IPS-18a (cell line): ENCODE data around the gene BUD31.
"Not testable (repeated sequence)": the region's sequence is repeated elsewhere in the genome, so short reads cannot be mapped to it uniquely, and the experiment has no call there.

Experiments
- H3K27ac ChIP-seq: one replicate; pipeline ENCODE4 v1.5.1; 2013; ENCODE audit warnings: low read length
- H3K27me3 ChIP-seq: one replicate; pipeline ENCODE4 v1.6.1; 2013; ENCODE audit warnings: mild to moderate bottlenecking, low read length; ENCODE audit not compliant: control insufficient read depth, insufficient read depth
- H3K36me3 ChIP-seq: one replicate; pipeline ENCODE4 v1.6.1; 2013; ENCODE audit warnings: low read depth, low read length; ENCODE audit not compliant: control insufficient read depth
- H3K4me1 ChIP-seq: one replicate; pipeline ENCODE4 v1.6.1; 2013; ENCODE audit warnings: low read depth, low read length; ENCODE audit not compliant: control insufficient read depth
- H3K4me3 ChIP-seq: one replicate; pipeline ENCODE4 v1.5.1; 2013; ENCODE audit warnings: low read length
- H3K9ac ChIP-seq: one replicate; pipeline ENCODE4 v1.6.1; 2013; ENCODE audit warnings: mild to moderate bottlenecking, low read length, moderate library complexity
- H3K9me3 ChIP-seq: one replicate; pipeline ENCODE4 v1.6.1; 2013; ENCODE audit warnings: low read depth, low read length; ENCODE audit not compliant: control insufficient read depth

The BUD31 gene

DNA sequence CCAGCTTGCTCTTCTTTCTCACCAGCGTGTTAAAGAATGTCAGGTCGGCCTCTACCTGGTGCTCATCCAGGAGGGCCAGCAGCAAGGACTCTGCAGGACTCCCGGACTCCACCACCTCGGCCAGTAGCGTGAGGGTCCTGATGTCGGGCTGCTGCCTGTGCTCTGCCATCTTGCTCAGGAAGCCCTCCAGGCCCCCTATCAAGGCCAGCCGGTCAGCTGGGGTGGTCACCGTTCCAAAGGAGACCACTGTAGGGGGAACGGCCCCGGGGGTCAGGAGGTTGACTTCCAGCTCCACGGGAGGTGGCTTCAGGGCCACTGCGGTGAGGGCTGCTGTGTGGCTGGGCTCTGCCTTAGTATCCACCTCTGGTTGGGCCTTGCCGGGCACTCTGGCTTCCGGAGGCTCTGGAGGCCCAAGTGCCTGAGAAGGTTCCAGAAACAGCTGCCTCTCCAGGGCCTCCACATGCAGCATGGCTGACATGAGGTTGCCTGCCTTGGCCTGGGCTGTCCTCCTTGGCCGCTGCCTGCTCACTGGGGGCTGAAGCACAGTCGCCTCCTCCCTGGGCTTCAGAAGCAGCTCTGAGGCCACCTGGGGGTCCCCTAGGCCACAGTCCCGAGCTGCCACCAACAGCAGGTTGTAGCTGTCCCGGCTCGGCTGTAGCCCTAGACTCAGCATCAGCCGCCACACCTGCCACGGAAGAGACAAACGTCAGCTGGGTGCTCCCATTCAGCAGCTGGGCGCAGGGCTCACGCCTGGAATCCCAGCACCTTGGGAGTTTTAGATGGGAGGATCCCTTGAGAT, 16.4 kb downstream of the BUD31 start:
- H3K4me3 ChIP-seq, result no peak overlapping the region
- H3K27ac ChIP-seq, result no peak overlapping the region
- H3K27me3 ChIP-seq, result no peaks in the 10 kb centered on the region
- H3K4me1 ChIP-seq, result no peaks in the 10 kb centered on the region
- peaks cover 60% of the 10 kb centered on the region for H3K36me3 ChIP-seq
- no peak overlapping the region for H3K9ac ChIP-seq
- H3K9me3 ChIP-seq, result no peaks in the 10 kb centered on the region

DNA sequence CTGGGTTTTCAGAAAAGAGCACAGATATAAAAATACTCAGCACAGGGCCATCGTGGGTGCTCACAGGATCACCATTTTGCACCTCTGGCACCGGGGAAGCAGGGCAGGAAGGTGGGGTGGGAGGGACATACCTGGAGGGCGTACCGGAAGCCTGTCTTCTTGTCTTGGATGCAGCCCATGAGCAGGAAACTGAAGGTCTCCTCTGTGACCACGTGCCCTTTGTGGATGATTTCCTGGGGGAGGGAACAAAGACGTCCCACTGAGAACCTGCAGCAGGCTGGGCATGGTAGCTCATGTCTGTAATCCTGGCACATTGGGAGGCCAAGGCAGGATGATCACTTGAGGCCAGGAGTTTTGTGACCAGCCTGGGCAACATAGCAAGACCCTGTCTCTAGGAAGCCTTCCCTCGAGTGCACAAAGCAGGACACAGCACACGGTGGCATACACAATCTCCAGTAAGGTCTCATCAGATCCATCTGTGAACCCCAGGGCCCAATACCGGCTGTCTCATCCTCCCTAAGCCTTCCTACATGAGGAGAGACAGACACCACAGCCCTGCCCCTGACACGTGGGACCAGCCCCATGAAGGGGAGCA, 20.3 kb downstream of the BUD31 start:
- Histone ChIP-seq H3K27ac (no peak overlapping the region), H3K27me3 (no peaks in the 10 kb centered on the region), H3K9ac (no peak overlapping the region), H3K4me1 (no peaks in the 10 kb centered on the region), H3K4me3 (no peak overlapping the region), H3K36me3 (peaks cover 57% of the 10 kb centered on the region), H3K9me3 (no peaks in the 10 kb centered on the region)

DNA sequence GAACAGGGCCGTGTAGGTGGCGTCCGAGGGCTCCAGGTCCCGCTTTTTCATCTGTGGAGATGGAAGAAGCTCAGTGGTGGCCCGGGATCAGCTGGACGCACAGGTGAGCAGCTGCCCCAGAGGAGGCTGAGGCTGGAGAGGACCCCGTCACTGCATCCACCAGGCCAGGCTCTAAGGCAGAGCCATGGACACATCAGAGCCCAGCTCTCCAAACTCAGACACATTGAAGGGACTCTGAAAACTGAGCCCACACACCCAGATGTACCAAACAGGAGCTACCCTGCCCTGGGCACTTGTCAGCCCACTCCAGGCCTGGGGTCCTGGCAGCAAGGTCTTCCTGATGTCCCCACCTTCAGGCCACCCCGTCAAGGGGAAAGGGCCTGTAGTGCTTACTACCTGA, 21.0 kb downstream of the BUD31 start:
- no peak overlapping the region for H3K27ac ChIP-seq
- peaks cover 57% of the 10 kb centered on the region for H3K36me3 ChIP-seq
- no peaks in the 10 kb centered on the region for H3K4me1 ChIP-seq
- H3K27me3 ChIP-seq, result no peaks in the 10 kb centered on the region
- H3K4me3 ChIP-seq, result no peak overlapping the region
- H3K9ac ChIP-seq, result no peak overlapping the region
- no peaks in the 10 kb centered on the region for H3K9me3 ChIP-seq

DNA sequence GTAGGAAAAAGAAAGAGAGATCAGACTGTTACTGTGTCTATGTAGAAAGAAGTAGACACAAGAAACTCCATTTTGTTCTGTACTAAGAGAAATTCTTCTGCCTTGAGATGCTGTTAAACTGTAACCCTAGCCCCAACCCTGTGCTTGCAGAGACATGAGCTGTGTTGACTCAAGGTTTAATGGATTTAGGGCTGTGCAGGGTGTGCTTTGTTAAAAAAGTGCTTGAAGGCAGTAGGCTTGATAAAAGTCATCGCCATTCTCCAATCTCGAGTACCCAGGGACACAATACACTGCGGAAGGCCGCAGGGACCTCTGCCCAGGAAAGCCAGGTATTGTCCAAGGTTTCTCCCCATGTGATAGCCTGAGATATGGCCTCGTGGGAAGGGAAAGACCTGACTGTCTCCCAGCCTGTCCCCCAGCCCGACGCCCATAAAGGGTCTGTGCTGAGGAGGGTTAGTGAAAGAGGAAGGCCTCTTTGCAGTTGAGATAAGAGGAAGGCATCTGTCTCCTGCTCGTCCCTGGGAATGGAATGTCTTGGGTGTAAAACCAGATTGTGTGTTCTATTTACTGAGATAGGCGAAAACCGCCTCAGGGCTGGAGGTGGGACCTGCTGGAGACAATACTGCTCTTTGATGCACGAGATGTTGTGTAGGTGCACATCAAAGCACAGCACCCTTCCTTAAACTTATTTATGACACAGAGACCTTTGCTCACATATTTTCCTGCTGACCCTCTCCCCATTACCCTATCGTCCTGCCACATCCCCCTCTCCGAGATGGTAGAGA, 23.2 kb downstream of the BUD31 start:
- peaks cover 56% of the 10 kb centered on the region for H3K36me3 ChIP-seq
- not testable (repeated sequence) for H3K27ac ChIP-seq, H3K9ac ChIP-seq

DNA sequence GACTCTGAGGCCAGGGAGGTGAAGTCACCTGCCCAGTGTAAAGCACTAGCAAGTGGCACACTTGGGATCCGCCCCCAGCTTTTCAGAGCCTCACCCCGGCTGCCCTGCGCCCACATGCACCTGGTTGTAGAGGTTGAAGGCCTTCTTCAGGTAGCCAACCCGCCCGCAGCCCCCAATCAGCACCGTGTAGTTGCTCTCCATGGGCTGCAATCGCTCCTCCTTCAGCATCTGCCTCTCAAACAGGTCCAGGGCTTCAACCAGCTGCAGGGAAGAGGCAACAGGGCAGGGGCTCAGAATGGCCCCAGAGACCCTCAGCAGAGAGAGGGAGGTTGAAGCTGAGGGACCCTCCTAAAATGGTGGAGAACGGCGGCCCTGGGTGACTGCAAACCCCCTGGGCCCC, 24.4 kb downstream of the BUD31 start:
- Histone ChIP-seq H3K36me3 (peaks cover 56% of the 10 kb centered on the region), H3K9me3 (no peaks in the 10 kb centered on the region), H3K9ac (no peak overlapping the region), H3K4me3 (no peak overlapping the region), H3K27me3 (no peaks in the 10 kb centered on the region), H3K27ac (no peak overlapping the region), H3K4me1 (peaks cover 4% of the 10 kb centered on the region)

More for the DNA sequence above, 23.2 kb downstream of the BUD31 start:
- not testable (repeated sequence) for H3K27me3 ChIP-seq, H3K4me1 ChIP-seq, H3K9me3 ChIP-seq, H3K4me3 ChIP-seq

DNA sequence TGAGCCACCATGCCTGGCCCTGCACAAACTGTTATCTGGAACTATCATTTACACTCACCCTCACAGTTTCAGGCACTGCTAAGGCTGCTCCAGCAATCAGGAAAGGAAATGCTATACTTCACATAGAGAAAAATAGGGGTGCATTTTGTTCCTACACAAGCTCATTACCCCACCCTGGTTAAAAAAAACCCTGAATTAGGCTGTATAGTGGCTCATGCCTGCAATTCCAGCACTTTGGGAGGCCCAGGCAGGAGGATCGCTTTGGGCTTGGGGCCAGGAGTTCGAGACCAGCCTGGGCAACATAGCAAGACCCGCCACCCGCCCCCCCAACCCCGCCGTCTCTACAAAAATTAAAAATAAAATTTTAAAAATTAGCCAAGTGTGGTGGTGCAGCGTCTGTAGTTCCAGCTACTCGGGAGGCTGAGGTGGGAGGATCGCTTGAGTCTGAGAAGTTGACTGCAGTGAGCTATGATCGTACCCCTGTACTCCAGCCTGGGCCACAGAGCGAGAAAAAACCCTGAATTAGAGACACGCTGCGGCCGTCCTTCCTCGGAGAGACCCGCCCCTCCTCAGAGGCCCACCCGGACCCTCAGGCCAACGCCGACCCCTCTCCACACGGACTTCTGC, 29.3 kb downstream of the BUD31 start:
- no peaks in the 10 kb centered on the region for H3K9me3 ChIP-seq
- no peak overlapping the region for H3K27ac ChIP-seq
- H3K27me3 ChIP-seq, result no peaks in the 10 kb centered on the region
- peaks cover 31% of the 10 kb centered on the region for H3K36me3 ChIP-seq
- peak overlapping the region; percentile 92 for H3K4me3 ChIP-seq
- H3K4me1 ChIP-seq, result peaks cover 8% of the 10 kb centered on the region
- H3K9ac ChIP-seq, result peak overlapping the region; percentile 89

DNA sequence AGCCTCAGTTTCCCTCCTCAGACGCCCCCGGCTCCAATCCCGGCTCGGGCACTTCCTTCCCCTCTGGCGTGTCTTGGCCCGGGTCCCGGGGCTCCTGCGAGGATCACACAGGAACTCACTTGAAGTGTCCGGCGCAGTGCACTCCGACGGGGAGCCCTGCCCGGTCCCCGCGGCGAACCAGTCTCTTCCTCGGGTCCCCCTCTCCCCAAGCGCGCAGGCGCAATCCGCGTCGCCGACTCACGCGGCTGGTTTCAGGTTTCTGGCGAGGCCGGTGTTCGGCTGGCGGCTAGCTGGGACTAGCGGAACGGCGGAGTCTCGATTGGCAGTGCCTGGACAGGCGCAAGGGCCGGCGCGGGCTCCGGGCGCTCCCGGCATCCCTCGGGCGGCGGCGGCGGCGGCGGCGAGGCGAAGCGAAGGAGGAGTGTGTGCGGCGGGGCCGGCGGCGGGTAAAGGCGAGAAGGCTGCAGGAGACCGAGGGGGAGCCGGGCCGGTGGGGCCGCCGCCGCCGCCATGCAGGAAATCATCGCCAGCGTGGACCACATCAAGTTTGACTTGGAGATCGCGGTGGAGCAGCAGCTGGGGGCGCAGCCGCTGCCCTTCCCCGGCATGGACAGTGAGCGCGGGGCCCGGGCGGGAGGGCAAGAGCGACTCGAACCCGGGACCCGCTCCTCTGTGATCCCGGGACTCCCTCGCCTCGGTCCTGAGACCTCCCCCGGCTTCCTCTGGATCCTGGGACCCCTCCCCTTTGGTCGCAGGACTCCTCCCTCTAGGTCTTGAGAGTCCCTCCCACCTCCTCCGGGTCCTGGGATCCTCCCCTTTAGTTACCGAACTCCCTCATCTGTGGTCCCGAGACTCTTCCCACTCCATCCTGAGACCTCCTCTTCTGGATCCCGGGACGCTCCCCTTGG, 30.1 kb downstream of the BUD31 start, which contains the start of the genes CPSF4 and PTCD1:
TSS of gene CPSF4 (plus strand) at position 371 of the 908 bp plus-strand sequence. CDS start at position 511, 140 bp downstream.
TSS of gene PTCD1 (minus strand) at position 226 of the 908 bp plus-strand sequence. CDS start 3,556 bp downstream, outside the sequence.
- Histone ChIP-seq H3K27me3 (no peaks in the 10 kb centered on the region), H3K4me1 (peaks cover 8% of the 10 kb centered on the region), H3K27ac (no peak within 1 kb of the TSS), H3K9ac (peak within 1 kb of the TSS; percentile 89), H3K9me3 (no peaks in the 10 kb centered on the region), H3K4me3 (peak within 1 kb of the TSS; percentile 92), H3K36me3 (peaks cover 27% of the 10 kb centered on the region)

DNA sequence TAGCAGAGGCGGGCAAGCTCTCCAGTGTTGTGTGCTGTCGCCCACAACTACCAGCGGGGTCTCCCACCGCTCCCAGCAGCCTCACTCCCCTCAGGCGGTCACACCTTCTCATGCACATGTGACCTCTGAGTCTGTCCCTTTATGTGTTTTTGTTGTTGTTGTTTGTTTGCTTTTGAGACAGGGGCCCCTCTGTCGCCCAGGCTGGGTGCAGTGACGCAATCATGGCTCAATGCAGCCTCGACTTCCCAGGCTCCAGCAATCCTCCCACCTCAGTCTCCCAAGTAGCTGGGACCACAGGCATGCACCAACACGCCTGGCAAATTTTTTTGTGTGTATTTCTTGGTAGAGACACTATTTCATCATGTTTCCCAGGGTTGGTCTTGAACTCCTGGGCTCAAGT, 31.4 kb downstream of the BUD31 start:
- Histone ChIP-seq H3K4me3 (peak overlapping the region; percentile 92), H3K36me3 (peaks cover 23% of the 10 kb centered on the region), H3K9me3 (no peaks in the 10 kb centered on the region), H3K9ac (no peak overlapping the region), H3K4me1 (peaks cover 8% of the 10 kb centered on the region), H3K27ac (no peak overlapping the region), H3K27me3 (no peaks in the 10 kb centered on the region)

DNA sequence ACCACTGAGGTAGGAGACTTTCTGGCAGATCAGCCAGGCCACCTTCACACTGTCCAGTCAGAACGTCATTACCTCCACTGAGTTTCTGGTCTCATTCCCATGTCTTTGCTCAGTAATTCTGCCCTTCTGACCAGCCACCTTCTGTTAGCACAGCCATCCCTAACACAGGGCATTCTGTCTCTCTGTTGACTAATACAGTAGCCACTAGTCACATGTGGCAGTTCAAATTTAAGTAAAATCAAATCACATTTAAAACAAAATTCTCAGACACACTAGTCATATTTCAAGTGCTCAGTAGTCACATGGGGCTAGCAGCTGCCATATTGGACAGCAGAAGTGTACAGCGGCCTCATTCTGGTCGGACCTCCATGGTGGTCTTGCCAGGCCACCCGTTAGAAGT, 37.3 kb downstream of the BUD31 start:
- H3K36me3 ChIP-seq, result peaks cover 69% of the 10 kb centered on the region
- H3K9me3 ChIP-seq, result no peaks in the 10 kb centered on the region
- H3K9ac ChIP-seq, result no peak overlapping the region
- H3K27ac ChIP-seq, result no peak overlapping the region
- no peaks in the 10 kb centered on the region for H3K27me3 ChIP-seq
- no peaks in the 10 kb centered on the region for H3K4me1 ChIP-seq
- no peak overlapping the region for H3K4me3 ChIP-seq

DNA sequence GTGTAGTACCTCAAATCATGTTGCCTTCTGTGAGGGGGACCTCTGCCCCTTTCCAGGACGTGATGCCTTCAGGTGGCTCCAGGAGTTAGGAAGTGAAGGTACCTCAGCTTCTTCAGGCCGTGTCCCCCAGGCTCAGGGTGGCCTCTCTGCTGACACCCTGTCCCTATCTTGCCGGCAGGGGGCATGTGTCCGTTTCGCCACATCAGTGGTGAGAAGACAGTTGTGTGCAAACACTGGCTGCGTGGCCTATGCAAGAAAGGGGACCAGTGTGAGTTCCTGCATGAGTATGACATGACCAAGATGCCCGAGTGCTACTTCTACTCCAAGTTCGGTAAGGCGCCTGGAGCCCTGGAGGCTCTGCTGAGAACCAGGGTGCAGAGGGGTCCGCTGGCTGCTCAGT, 39.2 kb downstream of the BUD31 start:
- peaks cover 74% of the 10 kb centered on the region for H3K36me3 ChIP-seq
- H3K9ac ChIP-seq, result no peak overlapping the region

More for the DNA sequence above, 39.2 kb downstream of the BUD31 start:
- no peaks in the 10 kb centered on the region for H3K9me3 ChIP-seq
- no peaks in the 10 kb centered on the region for H3K27me3 ChIP-seq
- H3K27ac ChIP-seq, result no peak overlapping the region
- H3K4me3 ChIP-seq, result no peak overlapping the region
- no peaks in the 10 kb centered on the region for H3K4me1 ChIP-seq
